GM15510 (cell line): ENCODE data around the gene IL31RA.

Experiments used
- POLR2A ChIP-seq: IDR thresholded peaks from 3 replicates; pipeline ENCODE4 v1.6.1; 2011; ENCODE audit warnings: borderline replicate concordance; ENCODE audit not compliant: insufficient read length; ENCODE audit errors: extremely low read depth

Gene IL31RA

DNA sequence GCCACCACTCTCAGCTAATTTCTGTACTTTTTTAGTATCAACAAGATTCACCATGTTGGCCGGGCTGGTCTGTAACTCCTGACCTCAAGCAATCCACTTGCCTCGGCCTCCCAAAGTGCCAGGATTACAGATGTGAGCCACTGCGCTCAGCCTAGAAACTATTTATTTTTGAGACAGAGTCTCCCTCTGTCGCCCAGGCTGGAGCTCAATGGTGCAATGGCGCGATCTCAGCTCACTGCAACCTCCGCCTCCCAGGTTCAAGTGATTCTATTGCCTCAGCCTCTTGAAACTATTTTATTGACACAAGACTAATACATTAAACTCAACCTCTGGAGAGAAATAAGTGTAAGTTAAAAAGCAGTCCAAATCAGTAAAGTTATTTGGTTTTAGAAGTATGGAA is 109.6 kb downstream of the IL31RA start:
- TF ChIP-seq POLR2A, result no peak

DNA sequence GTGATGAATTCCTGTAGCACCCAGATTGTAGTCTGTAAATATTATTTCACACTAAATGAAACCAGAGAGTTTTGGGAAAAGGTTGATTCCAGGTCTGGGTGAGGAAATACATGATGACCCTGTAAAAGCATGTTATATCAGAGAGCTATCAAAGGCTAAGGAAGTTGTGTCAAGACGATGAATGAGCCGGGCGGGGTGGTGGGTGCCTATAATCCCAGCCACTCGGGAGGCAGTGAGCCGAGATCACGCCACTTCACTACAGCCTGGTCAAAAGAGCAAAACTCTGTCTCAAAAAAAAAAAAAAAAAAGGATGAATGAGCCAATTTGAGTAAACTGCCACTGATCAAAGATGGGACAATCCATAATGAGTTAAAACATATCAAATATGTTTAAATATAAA is 114.4 kb downstream of the IL31RA start:
- no peak for TF ChIP-seq POLR2A

DNA sequence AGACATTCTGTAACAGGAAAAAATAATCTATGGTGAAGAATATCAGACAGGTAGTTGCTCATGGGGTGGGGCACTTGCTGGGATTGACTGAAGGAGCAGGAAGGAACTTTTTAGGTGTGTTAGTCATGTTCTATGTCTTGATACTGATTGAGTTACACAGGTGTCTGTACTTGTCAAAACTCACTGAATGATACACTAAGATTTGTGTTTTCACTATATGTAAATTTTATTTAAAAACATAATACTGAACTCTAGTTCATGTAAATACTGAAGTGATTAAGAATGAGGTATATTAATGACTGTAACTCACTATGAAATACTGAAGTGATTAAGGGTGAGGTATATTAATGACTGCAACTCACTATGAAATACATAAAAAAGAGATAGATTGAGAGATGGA is 115.1 kb downstream of the IL31RA start:
- TF ChIP-seq POLR2A, result no peak

DNA sequence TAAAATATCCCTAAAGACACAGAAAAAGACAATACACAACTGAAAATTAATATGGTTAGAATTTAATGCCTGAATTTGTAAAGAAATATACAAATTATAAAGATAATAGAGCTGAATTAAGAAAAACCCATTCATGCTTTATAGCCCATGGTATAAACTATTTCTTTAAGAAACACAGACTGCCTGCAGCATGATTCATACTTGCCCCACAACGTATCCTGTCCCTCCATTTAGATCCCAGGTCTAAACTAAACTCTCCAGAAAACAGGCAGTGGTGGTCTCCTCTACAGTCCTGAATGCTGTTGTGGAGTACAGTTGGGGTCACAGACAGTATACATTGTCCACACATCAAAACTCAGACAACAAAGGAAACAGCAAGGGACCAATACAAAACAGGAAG is 118.8 kb downstream of the IL31RA start:
- TF ChIP-seq POLR2A, result no peak
